Esophagus squamous epithelium (tissue), 4 donors: Measurements from ENCODE around the gene SNAI1.

Source experiments
- CTCF ChIP-seq, 6 experiments: fragments of 450-650 bp in 4 of 6; fragments of 200-600 bp in 2 of 6; sonication (generic) in 2 of 6; IDR thresholded peaks; one replicate each; pipeline ENCODE4 v1.5.1; 2016 to 2019; ENCODE audit warnings: antibody characterized with exemption in 6 of 6, mild to moderate bottlenecking in 4 of 6, moderate library complexity in 4 of 6
- POLR2A ChIP-seq, 4 donors: fragments of 450-650 bp; IDR thresholded peaks; one replicate each; pipeline ENCODE4 v1.6.1; 2017; ENCODE audit warnings: antibody characterized with exemption in 4 of 4, mild to moderate bottlenecking in 4 of 4, moderate library complexity in 3 of 4

- TF ChIP-seq POLR2A (IDR thresholded peaks at IDR 0.05) (peak in 2 of 4 donors; percentile 62 to 82), CTCF (IDR thresholded peaks at IDR 0.05) (peak; percentile 39 to 72 (median 56))
Observed at GRCh38 chr20:49982346-49983122, at the start of gene SNAI1.
